Left cardiac atrium (tissue), 4 donors: ENCODE measurements around the gene NPPA. TPM values are rescaled to one million over a fixed set of nuclear protein-coding genes. Genes with fewer than 3 reads are reported as not detected.

Experiments
- ATAC-seq, 2 donors: fragments of 200-7000 bp; cut with Tn5 transposase; one replicate each; pipeline ENCODE4 v1.9.1; 2020; ENCODE audit warnings: mild to moderate bottlenecking in 2 of 2, moderate library complexity in 2 of 2
- DNase-seq: peaks from one replicate; pipeline ENCODE4 v3.0.0-alpha.2; 2020
- intact Hi-C, 2 donors: fragments of 100-400 bp; cut with DNase I; formaldehyde crosslinking; loops; one replicate each; pipeline versions ENCODE4 v1.14.1 to v1.15.1; 2022 to 2023
- total RNA-seq, 2 donors: library from RNA; stranded (reverse); fragmentation: NEBNext Ultra II Directional; extraction: Animal tissue kit (Norgen Biotek cat#: 25700); gene quantifications; one replicate each; pipeline ENCODE4 v1.2.1, GENCODE V29; 2021
- donor health status: DM: no; HTN: yes; CAD: no.
- donor health status: DM: no; HTN: yes; CAD: no; lungs with severe emphysema.
- donor health status: DM: yes; HTN: yes; CAD: no.
- donor health status: Dilated cardiomyopathy.

NPPA gene
- total RNA-seq, 2 donors from 2014 or later = 22,081 to 58,150 TPM

- peak; percentile 7 for DNase-seq
- no peak for ATAC-seq
- intact Hi-C loops = no loop called here
These were observed 47.2 kb downstream of the NPPA start for GRCh38 chr1:11800391-11800755.

- ATAC-seq (no peak), DNase-seq (peak; percentile 4)
- intact Hi-C loops = no loop called here
These were observed 47.7 kb downstream of the NPPA start for GRCh38 chr1:11799896-11800295.

GRCh38 chr1:11799099-11799498, 48.5 kb downstream of the NPPA start:
- intact Hi-C loops = no loop called here
- peak; percentile 16 for DNase-seq
- ATAC-seq = no peak

- DNase-seq (peak; percentile 87), ATAC-seq (peak in 1 of 2 donors; percentile 51)
- intact Hi-C loops = no loop called here
These were observed 49.9 kb downstream of the NPPA start for GRCh38 chr1:11797525-11798216.

GRCh38 chr1:11796036-11796828, 51.4 kb downstream of the NPPA start:
- DNase-seq = peak; percentile 74
- intact Hi-C loops = no loop called here
- ATAC-seq = peak; percentile 51 to 66

Other genes starting within 250 kb of the NPPA start
- gene FBXO2, start 193.4 kb downstream of the NPPA start, total RNA-seq = 1 to 10 TPM; 3.9 to 7.9 TPM
- gene FBXO44, start 192.9 kb downstream of the NPPA start, total RNA-seq = 10 to 100 TPM; 18.7 to 22.3 TPM
- 1 to 10 TPM; 6.1 to 7.4 TPM for gene FBXO6, start 183.6 kb downstream of the NPPA start, total RNA-seq
- gene MAD2L2, start 166.6 kb downstream of the NPPA start, total RNA-seq = 10 to 100 TPM; 20.0 to 24.0 TPM
- under 1 TPM in 1 of 2 donors, not detected in 1; 0.06 TPM for gene DRAXIN, start 156.1 kb downstream of the NPPA start, total RNA-seq
- 10 to 100 TPM; 25.4 to 25.7 TPM for gene AGTRAP, start 111.6 kb downstream of the NPPA start, total RNA-seq
- gene C1orf167, start 85.6 kb downstream of the NPPA start, total RNA-seq = 1 to 10 TPM; 1.2 to 1.3 TPM
- gene MTHFR, start 41.8 kb downstream of the NPPA start, total RNA-seq = 10 to 100 TPM; 40.1 to 64.3 TPM
- gene CLCN6, start 41.6 kb downstream of the NPPA start, total RNA-seq = 10 to 100 TPM; 32.1 to 49.0 TPM
- gene NPPB, start 11.2 kb upstream of the NPPA start, total RNA-seq = 1,000 to 10,000 TPM in 1 of 2 donors, 100 to 1,000 TPM in 1; 368 to 4,414 TPM
- 10 to 100 TPM; 31.2 to 36.2 TPM for gene KIAA2013, start 78.6 kb upstream of the NPPA start, total RNA-seq
- gene PLOD1, start 86.9 kb upstream of the NPPA start, total RNA-seq = 10 to 100 TPM; 70.3 to 83.7 TPM
- 100 to 1,000 TPM; 442 to 451 TPM for gene MFN2, start 132.7 kb upstream of the NPPA start, total RNA-seq
- gene MIIP, start 171.7 kb upstream of the NPPA start, total RNA-seq = 10 to 100 TPM; 18.3 to 20.3 TPM
- 1 to 10 TPM; 2.2 to 3.3 TPM for gene TNFRSF8, start 215.5 kb upstream of the NPPA start, total RNA-seq